Spleen (tissue), 13 donors: ENCODE results near the gene LAMTOR4. TPM values are rescaled to one million over a fixed set of nuclear protein-coding genes. Genes with fewer than 3 reads are reported as not detected.

Experiments
- DNase-seq: peaks from one replicate; pipeline ENCODE4 v3.0.0-alpha.2; 2020
- H3K27ac ChIP-seq, 8 donors: fragments of 200-600 bp; sonication (generic) in 7 of 8; 1 replicate in 4 of 8; 2 replicates in 4 of 8; pipeline versions ENCODE4 v1.5.0 to v1.8.0; 2016 to 2021; ENCODE audit warnings: inconsistent platforms in 4 of 8, mild to moderate bottlenecking in 4 of 8, moderate library complexity in 1 of 8
- H3K27me3 ChIP-seq, 7 donors: fragments of 200-600 bp; sonication (generic) in 6 of 7; replicated peaks in 1 of 7; 1 replicate in 4 of 7; 2 replicates in 3 of 7; pipeline versions ENCODE4 v1.5.0 to v1.8.0; 2016 to 2021; ENCODE audit warnings: inconsistent platforms in 3 of 7, mild to moderate bottlenecking in 1 of 7
- H3K36me3 ChIP-seq, 6 donors: fragments of 200-600 bp; sonication (generic) in 5 of 6; 1 replicate in 4 of 6; 2 replicates in 2 of 6; pipeline versions ENCODE4 v1.5.0 to v1.8.0; 2016 to 2021; ENCODE audit warnings: inconsistent platforms in 2 of 6
- H3K4me1 ChIP-seq, 6 donors: fragments of 200-600 bp; sonication (generic) in 5 of 6; 1 replicate in 3 of 6; 2 replicates in 3 of 6; pipeline versions ENCODE4 v1.5.0 to v1.8.0; 2016 to 2021; ENCODE audit warnings: inconsistent platforms in 3 of 6
- H3K4me3 ChIP-seq, 8 donors: fragments of 200-600 bp; sonication (generic) in 7 of 8; 1 replicate in 4 of 8; 2 replicates in 4 of 8; pipeline versions ENCODE4 v1.5.0 to v1.8.0; 2016 to 2021; ENCODE audit warnings: inconsistent platforms in 4 of 8, mild to moderate bottlenecking in 4 of 8, moderate library complexity in 2 of 8
- H3K9me3 ChIP-seq, 8 donors: fragments of 200-600 bp; sonication (generic) in 7 of 8; 1 replicate in 4 of 8; 2 replicates in 4 of 8; pipeline versions ENCODE4 v1.5.0 to v1.8.0; 2016 to 2021; ENCODE audit warnings: inconsistent platforms in 4 of 8
- POLR2A ChIP-seq, 3 donors: fragments of 450-650 bp; IDR thresholded peaks; one replicate each; pipeline ENCODE4 v1.5.1; 2017; ENCODE audit warnings: antibody characterized with exemption in 3 of 3, mild to moderate bottlenecking in 1 of 3
- POLR2AphosphoS5 ChIP-seq, 3 donors: sonication (generic); formaldehyde crosslinking; IDR thresholded peaks; one replicate each; pipeline ENCODE4 v1.5.1; 2017; ENCODE audit warnings: antibody characterized with exemption in 3 of 3
- WGBS, 5 donors: extraction: QIAGEN DNeasy Blood & Tissue Kit in 3 of 5; methylation state at CpG; one replicate each; pipeline versions ENCODE4 v1.1.5 to v1.1.7; 2013 to 2018; 5-methylcytosine and 5-hydroxymethylcytosine counted together
- intact Hi-C: fragments of 100-400 bp; cut with DNase I; formaldehyde crosslinking; loops from one replicate; pipeline ENCODE4 v1.15.0; 2023; ENCODE audit warnings: low total_unique reads
- long read RNA-seq, 2 donors: transcript quantifications; one replicate each; lab custom pipeline, GENCODE V29; 2026
- polyA plus RNA-seq, 3 donors: library from polyadenylated mRNA; stranded (reverse); fragments of 200-250 nt; gene quantifications; one replicate each; pipeline ENCODE4 v1.2.1, GENCODE V29; 2013
- total RNA-seq, 7 donors: library from RNA; depleted of rRNA in 3 of 7; stranded (reverse); fragments of >200 nt in 3 of 7; fragmentation: NEBNext Ultra II Directional in 4 of 7; extraction: Animal tissue kit (Norgen Biotek cat#: 25700) in 4 of 7; gene quantifications; one replicate each; pipeline versions ENCODE4 v1.1.0 to v1.2.1, GENCODE V29; 2016 to 2021
- TF ChIP-seq, protein P1 (sequence below), 11 experiments: fragments of 200-600 bp in 7 of 11; fragments of 450-650 bp in 4 of 11; sonication (generic) in 4 of 11; IDR thresholded peaks in 8 of 11; conservative IDR thresholded peaks in 3 of 11; 1 replicate in 7 of 11; 2 replicates in 4 of 11; pipeline versions ENCODE4 v1.4.0 to v1.8.0; 2016 to 2021; ENCODE audit warnings: antibody characterized with exemption in 11 of 11, inconsistent platforms in 4 of 11, mild to moderate bottlenecking in 1 of 11
- donor health status: healthy with polysubstance abuse.
- donor health status: DM: no; HTN: no; CAD: no; lungs with moderate emphysema.
- donor health status: DM: no; HTN: no; CAD: no.
- donor health status: Bipolar disorder and iron deficiency.
- donor health status: healthy.
- donor health status: DM: no; HTN: no; CAD: no.
- donor health status: DM: yes; HTN: yes; CAD: no.

The LAMTOR4 gene
- total RNA-seq (100 to 1,000 TPM; 152 to 328 (median 187) TPM), polyA plus RNA-seq (100 to 1,000 TPM; 470 to 709 (median 574) TPM)
- long read RNA-seq, donor 1, transcript LAMTOR4-201 (4 exons, 605 nt) = major isoform, 64 of 96 reads
- long read RNA-seq, donor 1, transcript LAMTOR4-204 (3 exons, 371 nt) = minor isoform, 11 of 96 reads
- long read RNA-seq, donor 1, partial matches to known transcripts = 13 of 96 reads
- long read RNA-seq, donor 1, other reads (novel, unspliced or antisense) = 0 of 96 reads
- long read RNA-seq, donor 2, transcript LAMTOR4-201 (4 exons, 605 nt) = major isoform, 55 of 72 reads
- long read RNA-seq, donor 2, transcript LAMTOR4-204 (3 exons, 371 nt) = minor isoform, 13 of 72 reads
- long read RNA-seq, donor 2, partial matches to known transcripts = 0 of 72 reads
- long read RNA-seq, donor 2, other reads (novel, unspliced or antisense) = 0 of 72 reads

DNA sequence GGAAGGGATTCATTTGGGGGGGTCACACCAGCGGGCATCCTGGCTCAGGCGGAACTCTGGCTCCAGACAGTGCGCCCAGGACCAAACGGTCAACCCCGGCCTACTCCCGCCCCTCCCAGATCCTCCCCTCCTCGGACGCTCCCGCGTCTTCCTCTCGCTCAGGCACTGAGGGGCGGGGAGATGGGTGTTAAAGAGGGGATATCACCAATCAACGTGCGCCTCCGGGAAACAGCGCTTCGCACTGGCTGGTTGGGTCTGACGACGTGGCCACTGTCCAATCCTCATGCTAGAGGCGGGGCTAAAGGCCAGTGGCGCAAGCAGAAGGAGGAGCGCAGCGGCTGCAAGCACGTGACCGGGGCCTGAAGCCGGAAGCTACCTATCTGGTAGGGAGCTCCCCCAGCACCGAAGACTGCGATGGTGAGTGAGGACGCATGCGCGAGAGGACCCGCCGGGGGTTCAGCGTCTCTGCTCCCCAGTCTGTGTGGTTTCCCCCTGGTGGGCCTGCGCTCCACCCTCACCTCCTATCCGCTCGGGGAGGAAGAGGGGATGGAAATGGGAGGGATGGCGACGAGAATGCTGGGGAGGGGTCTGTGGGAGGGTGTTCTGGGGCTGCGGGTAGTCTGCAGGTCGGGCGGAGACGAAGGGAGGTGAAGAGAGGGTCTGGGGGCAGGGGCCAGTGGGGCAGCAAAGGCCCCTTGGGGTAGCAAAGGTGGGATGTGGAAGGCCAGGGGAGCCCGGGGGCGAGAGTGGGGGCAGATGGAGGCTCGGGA, at the start of gene LAMTOR4:
LAMTOR4 (plus strand) TSS at position 360 of the 770 bp plus-strand sequence; CDS start at position 415, 55 bp downstream.
- Histone ChIP-seq H3K27ac (peak within 1 kb of the TSS; percentile 74 to 97 (median 94)), H3K27me3 (no peaks in the 10 kb centered on the region), H3K4me3 (peak within 1 kb of the TSS; percentile 55 to 81 (median 73)), H3K4me1 (peaks cover 28 to 60% (median 52%) of the 10 kb centered on the region in 6 donors), H3K9me3 (no peaks in the 10 kb centered on the region), H3K36me3 (peaks cover 0 to 35% (median 9%) of the 10 kb centered on the region in 6 donors)
- intact Hi-C loops = no loop called here
- WGBS, 5 donors = 0 to 1% (median 1%) methylated on average over 35 to 46 of the region's 46 CpGs
- TF ChIP-seq POLR2A (IDR thresholded peaks at IDR 0.05) (peak; percentile 37 to 68 (median 61)), POLR2AphosphoS5 (IDR thresholded peaks at IDR 0.05) (peak; percentile 96 to 98 (median 97))
- TF ChIP-seq, protein P1, sequence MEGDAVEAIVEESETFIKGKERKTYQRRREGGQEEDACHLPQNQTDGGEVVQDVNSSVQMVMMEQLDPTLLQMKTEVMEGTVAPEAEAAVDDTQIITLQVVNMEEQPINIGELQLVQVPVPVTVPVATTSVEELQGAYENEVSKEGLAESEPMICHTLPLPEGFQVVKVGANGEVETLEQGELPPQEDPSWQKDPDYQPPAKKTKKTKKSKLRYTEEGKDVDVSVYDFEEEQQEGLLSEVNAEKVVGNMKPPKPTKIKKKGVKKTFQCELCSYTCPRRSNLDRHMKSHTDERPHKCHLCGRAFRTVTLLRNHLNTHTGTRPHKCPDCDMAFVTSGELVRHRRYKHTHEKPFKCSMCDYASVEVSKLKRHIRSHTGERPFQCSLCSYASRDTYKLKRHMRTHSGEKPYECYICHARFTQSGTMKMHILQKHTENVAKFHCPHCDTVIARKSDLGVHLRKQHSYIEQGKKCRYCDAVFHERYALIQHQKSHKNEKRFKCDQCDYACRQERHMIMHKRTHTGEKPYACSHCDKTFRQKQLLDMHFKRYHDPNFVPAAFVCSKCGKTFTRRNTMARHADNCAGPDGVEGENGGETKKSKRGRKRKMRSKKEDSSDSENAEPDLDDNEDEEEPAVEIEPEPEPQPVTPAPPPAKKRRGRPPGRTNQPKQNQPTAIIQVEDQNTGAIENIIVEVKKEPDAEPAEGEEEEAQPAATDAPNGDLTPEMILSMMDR (IDR thresholded peaks at IDR 0.05 in 8 of 11, conservative IDR thresholded peaks at IDR 0.05 in 3 of 11) = peak in 8 of 11 experiments; percentile 5 to 37 (median 22)
- DNase-seq = peak; percentile 100

DNA sequence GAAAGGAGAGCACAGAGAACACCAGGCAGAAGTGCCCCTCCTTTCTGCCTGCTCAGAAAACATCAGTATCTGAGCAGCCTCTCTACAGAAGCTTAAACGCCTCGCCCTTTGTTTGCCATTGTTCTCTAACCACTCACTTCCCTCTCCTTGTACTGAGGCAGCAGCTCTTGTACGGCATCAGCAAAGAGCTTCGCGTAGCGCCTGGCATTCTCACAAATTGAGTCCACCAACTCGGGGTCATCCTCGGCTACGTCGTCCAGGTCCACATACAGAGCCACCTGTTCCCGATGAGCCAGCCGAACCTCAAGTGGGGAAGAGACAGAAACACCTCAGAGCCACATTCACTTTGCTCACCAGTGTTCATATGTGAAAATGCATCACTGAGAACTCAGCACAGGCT, 49.3 kb upstream of the LAMTOR4 start:
- no peaks in the 10 kb centered on the region for H3K27me3 ChIP-seq
- WGBS, 5 donors = 63 to 83% (median 77%) methylated on average over 12 of the region's 12 CpGs
- no peaks in the 10 kb centered on the region for H3K9me3 ChIP-seq
- H3K36me3 ChIP-seq = peaks cover 7 to 69% (median 50%) of the 10 kb centered on the region in 6 donors
- TF ChIP-seq POLR2A (IDR thresholded peaks at IDR 0.05) (no peak), POLR2AphosphoS5 (IDR thresholded peaks at IDR 0.05) (no peak)
- TF ChIP-seq, protein P1 (IDR thresholded peaks at IDR 0.05 in 8 of 11, conservative IDR thresholded peaks at IDR 0.05 in 3 of 11) = no peak
- intact Hi-C loops = no loop called here
- peak overlapping the region; percentile 58 to 99 (median 90) for H3K4me3 ChIP-seq
- peak overlapping the region in 6 of 8 donors; percentile 89 to 97 (median 94) for H3K27ac ChIP-seq
- peaks cover 13 to 38% (median 32%) of the 10 kb centered on the region in 6 donors for H3K4me1 ChIP-seq
- DNase-seq = no peak

DNA sequence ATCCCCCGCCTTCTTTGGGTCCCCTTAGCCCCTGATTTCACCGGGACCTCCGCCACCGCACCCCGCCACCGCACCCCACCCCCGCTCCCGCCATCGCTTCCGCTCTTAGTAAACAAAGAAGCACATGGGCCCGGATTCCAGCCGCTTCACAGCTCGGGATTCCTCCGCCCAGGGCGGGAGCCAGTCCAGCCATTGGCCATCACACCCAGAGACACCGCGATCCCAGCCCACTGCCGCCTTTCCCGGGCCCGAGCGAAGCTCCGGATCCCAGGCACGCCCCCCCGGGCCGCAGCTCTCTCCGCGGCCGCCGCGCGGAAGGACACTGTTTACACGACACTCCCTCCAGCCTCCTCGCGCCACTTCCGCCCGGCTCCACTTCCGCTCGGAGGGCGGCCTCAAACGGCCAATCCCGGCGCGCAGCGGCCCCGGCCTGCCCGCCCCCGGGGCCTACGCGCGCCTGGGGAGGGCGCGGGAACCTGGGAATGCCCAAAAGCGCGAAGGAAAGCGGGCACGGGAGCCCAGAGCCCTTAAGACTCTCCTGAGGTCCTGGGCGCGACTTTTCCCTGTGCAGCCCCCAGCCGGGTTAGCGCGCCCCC, 48.2 kb upstream of the LAMTOR4 start:
- Histone ChIP-seq H3K36me3 (peaks cover 0 to 69% (median 43%) of the 10 kb centered on the region in 6 donors), H3K4me3 (peak overlapping the region; percentile 58 to 99 (median 90)), H3K27me3 (no peaks in the 10 kb centered on the region), H3K27ac (peak overlapping the region; percentile 63 to 97 (median 93)), H3K9me3 (no peaks in the 10 kb centered on the region), H3K4me1 (peaks cover 13 to 38% (median 32%) of the 10 kb centered on the region in 6 donors)
- intact Hi-C loops = no loop called here
- WGBS, 5 donors = 0 to 1% (median 0%) methylated on average over 37 to 61 of the region's 61 CpGs
- peak; percentile 96 for DNase-seq
- TF ChIP-seq, protein P1 (IDR thresholded peaks at IDR 0.05 in 8 of 11, conservative IDR thresholded peaks at IDR 0.05 in 3 of 11) = peak in 4 of 11 experiments; percentile 8 to 20 (median 16)
- TF ChIP-seq POLR2AphosphoS5 (IDR thresholded peaks at IDR 0.05) = peak; percentile 90 to 94 (median 91)
- peak in 1 of 3 donors; percentile 13 for TF ChIP-seq POLR2A (IDR thresholded peaks at IDR 0.05)
